ENCODE data around the gene BCDIN3D. TPM values are rescaled to one million over a fixed set of nuclear protein-coding genes. Genes with fewer than 3 reads are reported as not detected.

Gene BCDIN3D
- total and polyA plus RNA-seq, 7 donors = 1.8 to 5.4 (median 3.0) TPM

DNA sequence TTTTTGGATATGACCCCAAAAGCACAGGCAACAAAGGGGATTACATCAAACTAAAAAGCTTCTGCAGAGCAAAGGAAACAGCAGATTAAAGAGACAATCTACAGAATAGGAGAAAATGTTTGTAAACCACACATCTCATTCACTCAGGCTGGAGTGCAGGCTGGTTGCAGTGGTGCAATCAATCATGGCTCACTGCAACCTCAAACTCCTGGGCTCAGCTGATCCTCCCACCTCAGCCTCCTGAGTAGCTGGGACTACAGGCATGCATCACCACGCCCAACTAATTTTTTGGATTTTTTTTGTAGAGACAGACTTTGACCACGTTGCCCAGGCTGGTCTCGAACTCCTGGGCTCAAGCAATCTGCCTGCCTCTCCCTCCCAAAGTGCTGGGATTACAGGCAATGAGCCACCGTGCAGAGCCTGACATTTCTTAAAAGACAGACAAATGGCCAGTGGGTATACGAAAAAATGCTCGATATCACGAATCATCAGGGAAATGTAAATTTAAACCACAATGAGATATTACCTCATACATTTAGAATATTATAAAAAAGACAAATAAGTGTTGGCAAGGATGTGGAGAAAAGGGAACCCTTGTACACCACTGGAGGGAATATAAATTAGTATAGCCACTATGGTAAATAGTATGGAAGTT lies 24.5 kb downstream of the BCDIN3D start:
- Histone ChIP-seq H3K4me3 (no peak overlapping the region), H3K9me3 (no peaks in the 10 kb centered on the region), H3K36me3 (peaks cover 0 to 14% (median 0%) of the 10 kb centered on the region in 4 donors), H3K27me3 (no peaks in the 10 kb centered on the region), H3K27ac (no peak overlapping the region), H3K4me1 (peaks cover 0 to 35% (median 21%) of the 10 kb centered on the region in 4 donors)
- intact Hi-C loops (cut with DNase I) = no loop called here
- 81 to 84% methylated on average over 7 of the region's 7 CpGs for WGBS, 2 donors
- TF ChIP-seq, protein P1, sequence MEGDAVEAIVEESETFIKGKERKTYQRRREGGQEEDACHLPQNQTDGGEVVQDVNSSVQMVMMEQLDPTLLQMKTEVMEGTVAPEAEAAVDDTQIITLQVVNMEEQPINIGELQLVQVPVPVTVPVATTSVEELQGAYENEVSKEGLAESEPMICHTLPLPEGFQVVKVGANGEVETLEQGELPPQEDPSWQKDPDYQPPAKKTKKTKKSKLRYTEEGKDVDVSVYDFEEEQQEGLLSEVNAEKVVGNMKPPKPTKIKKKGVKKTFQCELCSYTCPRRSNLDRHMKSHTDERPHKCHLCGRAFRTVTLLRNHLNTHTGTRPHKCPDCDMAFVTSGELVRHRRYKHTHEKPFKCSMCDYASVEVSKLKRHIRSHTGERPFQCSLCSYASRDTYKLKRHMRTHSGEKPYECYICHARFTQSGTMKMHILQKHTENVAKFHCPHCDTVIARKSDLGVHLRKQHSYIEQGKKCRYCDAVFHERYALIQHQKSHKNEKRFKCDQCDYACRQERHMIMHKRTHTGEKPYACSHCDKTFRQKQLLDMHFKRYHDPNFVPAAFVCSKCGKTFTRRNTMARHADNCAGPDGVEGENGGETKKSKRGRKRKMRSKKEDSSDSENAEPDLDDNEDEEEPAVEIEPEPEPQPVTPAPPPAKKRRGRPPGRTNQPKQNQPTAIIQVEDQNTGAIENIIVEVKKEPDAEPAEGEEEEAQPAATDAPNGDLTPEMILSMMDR (IDR thresholded peaks at IDR 0.05) = no peak
- TF ChIP-seq POLR2AphosphoS5 (IDR thresholded peaks at IDR 0.05) = no peak
- no peak for TF ChIP-seq EP300 (IDR thresholded peaks at IDR 0.05)
- TF ChIP-seq POLR2A (IDR thresholded peaks at IDR 0.05) = no peak
- DNase-seq = peak; percentile 3

DNA sequence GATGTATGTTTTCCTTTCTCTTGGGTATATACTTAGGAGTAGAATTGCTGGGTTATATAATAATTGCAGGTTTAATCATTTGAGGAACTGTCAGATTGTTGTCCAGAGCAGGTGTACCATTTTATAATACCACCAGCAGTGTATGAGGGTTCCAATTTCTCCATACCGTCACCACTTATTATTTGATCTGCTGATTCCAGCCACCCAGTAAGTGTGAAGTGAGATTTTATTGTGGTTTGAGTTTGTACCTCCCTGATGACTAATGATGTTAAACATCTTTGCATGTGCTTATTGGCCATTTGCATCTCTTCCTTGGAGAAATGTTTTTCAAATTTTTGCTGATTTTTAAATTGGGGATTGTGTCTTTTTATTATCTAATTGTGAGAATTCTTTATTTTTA lies 29.8 kb downstream of the BCDIN3D start:
- peaks cover 0 to 37% (median 31%) of the 10 kb centered on the region in 4 donors for H3K4me1 ChIP-seq
- no peaks in the 10 kb centered on the region for H3K9me3 ChIP-seq
- DNase-seq = no peak
- intact Hi-C loops (cut with DNase I) = no loop called here
- no peak overlapping the region for H3K27ac ChIP-seq
- H3K4me3 ChIP-seq = no peak overlapping the region
- no peaks in the 10 kb centered on the region for H3K36me3 ChIP-seq
- TF ChIP-seq, protein P1 (IDR thresholded peaks at IDR 0.05) = no peak
- TF ChIP-seq POLR2AphosphoS5 (IDR thresholded peaks at IDR 0.05) (no peak), POLR2A (IDR thresholded peaks at IDR 0.05) (no peak), EP300 (IDR thresholded peaks at IDR 0.05) (no peak)
- no peaks in the 10 kb centered on the region for H3K27me3 ChIP-seq
- 24 to 64% methylated on average over 1 of the region's 1 CpG for WGBS, 2 donors

DNA sequence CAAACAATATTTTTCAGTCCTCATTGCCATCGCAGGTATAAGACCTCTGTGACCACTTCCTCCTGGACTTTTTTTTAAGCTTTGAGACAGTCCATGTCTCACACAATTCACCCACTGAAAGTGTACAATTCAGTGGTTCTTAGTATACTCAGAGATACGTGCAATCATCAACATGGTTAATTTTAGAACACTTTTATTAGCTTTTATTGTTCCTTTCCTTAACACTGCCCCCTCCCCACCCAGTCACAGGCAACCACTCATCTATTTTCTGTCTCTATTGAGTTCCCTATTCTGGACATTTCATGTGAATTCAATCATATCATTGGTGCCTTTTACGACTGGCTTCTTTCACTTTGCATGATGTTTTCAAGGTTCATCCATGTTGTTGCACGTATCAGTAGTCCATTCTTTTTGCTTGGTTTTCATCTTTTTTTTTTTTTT lies 30.9 kb downstream of the BCDIN3D start:
- intact Hi-C loops (cut with DNase I) = no loop called here
- DNase-seq = no peak
- H3K9me3 ChIP-seq = no peaks in the 10 kb centered on the region
- TF ChIP-seq EP300 (IDR thresholded peaks at IDR 0.05) = no peak
- TF ChIP-seq POLR2A (IDR thresholded peaks at IDR 0.05) = no peak
- TF ChIP-seq, protein P1 (IDR thresholded peaks at IDR 0.05) = no peak
- no peak for TF ChIP-seq POLR2AphosphoS5 (IDR thresholded peaks at IDR 0.05)
- peaks cover 0 to 38% (median 33%) of the 10 kb centered on the region in 4 donors for H3K4me1 ChIP-seq
- H3K27ac ChIP-seq = no peak overlapping the region
- no peaks in the 10 kb centered on the region for H3K36me3 ChIP-seq
- 62 to 64% methylated on average over 4 of the region's 4 CpGs for WGBS, 2 donors
- no peak overlapping the region for H3K4me3 ChIP-seq
- no peaks in the 10 kb centered on the region for H3K27me3 ChIP-seq

GRCh38 chr12:49811136-49811535 lies 31.8 kb downstream of the BCDIN3D start:
- intact Hi-C loops (cut with DNase I) = no loop called here
- TF ChIP-seq EP300 (IDR thresholded peaks at IDR 0.05) = no peak
- TF ChIP-seq, protein P1 (IDR thresholded peaks at IDR 0.05) = no peak
- no peak for TF ChIP-seq POLR2A (IDR thresholded peaks at IDR 0.05)
- TF ChIP-seq POLR2AphosphoS5 (IDR thresholded peaks at IDR 0.05) = no peak
- 84 to 91% methylated on average over 5 of the region's 5 CpGs for WGBS, 2 donors
- Histone ChIP-seq H3K27ac (no peak overlapping the region), H3K4me1 (peaks cover 0 to 42% (median 33%) of the 10 kb centered on the region in 4 donors), H3K36me3 (peaks cover 0 to 3% (median 0%) of the 10 kb centered on the region in 4 donors), H3K4me3 (no peak overlapping the region), H3K27me3 (no peaks in the 10 kb centered on the region), H3K9me3 (no peaks in the 10 kb centered on the region)
- DNase-seq = no peak

Measured in sigmoid colon (tissue), 7 donors.